GM12878 (cell line): Measurements from ENCODE around the gene CTR9.

Experiments
- ATF3 ChIP-seq: IDR thresholded peaks from 2 replicates; pipeline ENCODE4 v1.6.1; 2011; ENCODE audit warnings: low read depth, mild to moderate bottlenecking, low read length, moderate library complexity, borderline replicate concordance; ENCODE audit errors: extremely low read depth
- CTCF ChIP-seq, 3 experiments: IDR thresholded peaks in 2 of 3; conservative IDR thresholded peaks in 1 of 3; 2 replicates each; pipeline ENCODE4 v1.5.1; 2011; ENCODE audit warnings: low read depth in 3 of 3, low read length in 3 of 3, mild to moderate bottlenecking in 3 of 3, control low read depth in 2 of 3, moderate library complexity in 2 of 3, inconsistent platforms in 1 of 3, mixed read lengths in 1 of 3; ENCODE audit not compliant: control insufficient read depth in 2 of 3, insufficient read depth in 1 of 3; ENCODE audit errors: extremely low read depth in 1 of 3
- POLR2A ChIP-seq: IDR thresholded peaks from 2 replicates; pipeline ENCODE4 v1.6.1; 2011; ENCODE audit warnings: low read depth, mild to moderate bottlenecking, low read length
- SRF ChIP-seq, 2 experiments: IDR thresholded peaks; 2 replicates each; pipeline ENCODE4 v1.6.1; 2011; ENCODE audit warnings: low read depth in 2 of 2, low read length in 2 of 2, mild to moderate bottlenecking in 1 of 2, moderate library complexity in 1 of 2
- ZNF274 ChIP-seq: IDR thresholded peaks from one replicate; pipeline ENCODE4 v1.8.0; 2011; ENCODE audit not compliant: insufficient read length, insufficient read depth

- TF ChIP-seq ZNF274 (no peak), ATF3 (no peak), POLR2A (no peak), CTCF (IDR thresholded peaks at IDR 0.05 in 2 of 3, conservative IDR thresholded peaks at IDR 0.05 in 1 of 3; ENCODE audit: control insufficient read depth in 2 of 3, extremely low read depth in 1 of 3, insufficient read depth in 1 of 3, low read depth in 3 of 3, low read length in 3 of 3) (no peak), SRF (IDR thresholded peaks at IDR 0.05; ENCODE audit: low read depth in 2 of 2, low read length in 2 of 2) (no peak)
Observed at GRCh38 chr11:10701982-10702381, 49.1 kb upstream of the CTR9 start.
